GM12892 (cell line): ENCODE measurements around the gene HK1.
"Not testable (repeated sequence)": the region's sequence is repeated elsewhere in the genome, so short reads cannot be mapped to it uniquely, and the experiment has no call there.

Source experiments
- DNase-seq: peaks from one replicate; pipeline ENCODE4 v3.0.0; 2011; ENCODE audit not compliant: insufficient read length
- FAIRE-seq: peaks from 2 replicates; lab custom pipeline; 2011; peaks lifted over from hg19 to GRCh38; lab: Jason Lieb, UNC
- POLR2A ChIP-seq: IDR thresholded peaks from 2 replicates; pipeline ENCODE4 v1.6.1; 2011; ENCODE audit warnings: low read depth, low read length, control low read depth
- POLR2AphosphoS5 ChIP-seq: IDR thresholded peaks from 2 replicates; pipeline ENCODE4 v1.6.1; 2011; ENCODE audit warnings: low read depth, low read length, control low read depth
- TAF1 ChIP-seq: IDR thresholded peaks from 2 replicates; pipeline ENCODE4 v1.6.1; 2011; ENCODE audit warnings: low read depth, mild to moderate bottlenecking, control low read depth, low read length, borderline replicate concordance

HK1 gene

GRCh38 chr10:69281507-69282413 lies 3.5 kb downstream of the HK1 start:
- TF ChIP-seq TAF1 (no peak), POLR2A (no peak), POLR2AphosphoS5 (no peak)
- DNase-seq (no peak), FAIRE-seq (no peak)

- FAIRE-seq, DNase-seq: not testable (repeated sequence)
These were observed 6.1 kb downstream of the HK1 start for GRCh38 chr10:69284402-69284801.

GRCh38 chr10:69285699-69286098 lies 7.4 kb downstream of the HK1 start:
- TF ChIP-seq TAF1 (no peak), POLR2AphosphoS5 (no peak), POLR2A (no peak)
- no peak for FAIRE-seq
- no peak for DNase-seq

DNA sequence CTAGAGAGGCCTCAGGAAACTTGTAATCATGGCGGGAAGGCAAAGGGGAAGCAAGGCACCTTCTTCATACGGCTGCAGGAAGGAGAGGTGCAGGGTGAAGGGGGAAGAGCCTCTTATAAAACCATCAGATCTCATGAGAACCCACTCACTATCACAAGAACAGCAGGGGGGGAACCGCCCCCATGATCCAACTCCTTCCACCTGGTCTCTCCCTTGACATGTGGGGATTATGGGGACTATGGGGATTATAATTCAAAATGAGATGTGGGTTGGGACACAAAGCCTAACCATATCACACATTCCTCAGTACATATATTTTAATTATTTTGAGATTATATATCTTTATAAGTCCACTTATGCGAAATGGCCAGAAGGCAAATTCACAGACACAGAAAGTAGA lies 8.9 kb downstream of the HK1 start:
- FAIRE-seq (no peak), DNase-seq (no peak)
- TF ChIP-seq POLR2A (no peak), TAF1 (no peak), POLR2AphosphoS5 (no peak)

GRCh38 chr10:69290993-69291392 lies 12.7 kb downstream of the HK1 start:
- TF ChIP-seq POLR2A, result no peak
- TF ChIP-seq POLR2AphosphoS5, result no peak
- DNase-seq (no peak), FAIRE-seq (no peak)

DNA sequence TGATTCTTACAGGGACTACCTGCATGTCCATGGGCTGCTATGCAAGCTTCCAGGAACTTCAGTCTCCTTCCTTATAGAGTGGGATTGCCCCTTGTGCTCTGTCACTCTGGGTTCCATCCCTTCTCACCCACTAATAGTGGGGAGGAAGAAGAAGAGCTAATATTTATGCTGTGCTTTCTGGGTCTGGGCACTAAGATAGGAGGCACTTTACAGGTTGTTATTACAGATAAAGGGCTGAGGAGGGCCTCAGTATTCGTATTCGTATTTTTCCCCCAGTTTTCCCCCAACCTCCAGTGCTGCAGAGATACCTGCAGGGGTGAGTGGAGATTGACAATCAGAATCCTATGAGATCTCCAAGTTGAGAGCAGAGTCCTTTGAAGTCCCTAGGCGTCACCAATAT lies 14.2 kb downstream of the HK1 start:
- FAIRE-seq, result no peak
- DNase-seq, result no peak
- TF ChIP-seq POLR2AphosphoS5, result no peak
- TF ChIP-seq TAF1, result no peak
- no peak for TF ChIP-seq POLR2A

GRCh38 chr10:69295027-69295636 lies 16.8 kb downstream of the HK1 start:
- FAIRE-seq, result no peak

GRCh38 chr10:69303632-69304051 lies 25.3 kb downstream of the HK1 start:
- TF ChIP-seq POLR2AphosphoS5, result no peak
- TF ChIP-seq TAF1, result no peak
- FAIRE-seq (no peak), DNase-seq (no peak)

More at GRCh38 chr10:69295027-69295636, 16.8 kb downstream of the HK1 start:
- DNase-seq, result no peak
- TF ChIP-seq TAF1 (no peak), POLR2AphosphoS5 (no peak), POLR2A (no peak)

DNA sequence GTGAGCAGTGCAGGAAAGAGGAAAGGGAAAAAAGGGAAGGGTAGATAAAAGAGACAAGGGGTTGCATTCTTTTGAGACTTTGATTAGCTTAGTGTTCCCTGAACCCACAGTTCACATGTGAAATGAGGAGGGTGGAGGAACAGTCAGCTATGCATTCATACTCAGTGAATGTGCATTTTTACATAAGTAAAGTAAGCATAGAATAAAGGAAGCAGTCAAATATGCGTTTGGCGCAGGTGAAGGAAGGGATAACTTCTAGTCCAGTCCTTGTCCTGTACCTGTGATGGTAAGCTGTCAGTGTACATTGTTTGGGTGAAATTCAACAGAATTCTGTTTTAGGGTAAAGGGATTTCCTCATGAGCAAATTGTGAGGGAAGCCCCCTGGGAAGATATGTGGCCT lies 28.1 kb downstream of the HK1 start:
- FAIRE-seq, result no peak
- TF ChIP-seq TAF1 (no peak), POLR2A (no peak), POLR2AphosphoS5 (no peak)
- DNase-seq, result no peak

DNA sequence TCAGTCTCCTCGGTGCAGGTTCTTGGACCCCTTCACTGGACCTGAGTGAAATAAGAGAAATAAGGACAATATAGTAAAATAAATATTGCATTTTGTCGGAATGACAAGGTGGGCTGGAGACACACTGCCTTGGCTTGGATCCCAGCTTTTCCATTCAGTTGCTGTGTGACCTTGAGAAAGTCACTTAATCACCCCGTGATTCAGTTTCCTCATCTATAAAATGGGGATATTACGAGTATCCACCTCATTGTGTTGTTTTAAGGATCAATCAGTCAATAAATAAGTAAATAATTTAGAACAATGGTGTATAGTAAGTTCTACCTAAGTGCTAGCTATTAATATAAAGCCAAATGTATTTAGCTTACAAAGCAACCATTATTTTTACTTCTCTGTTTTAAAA lies 29.1 kb downstream of the HK1 start:
- DNase-seq (no peak), FAIRE-seq (no peak)
- TF ChIP-seq POLR2A (no peak), POLR2AphosphoS5 (no peak), TAF1 (no peak)

GRCh38 chr10:69308304-69308703 lies 30.0 kb downstream of the HK1 start:
- FAIRE-seq, DNase-seq: not testable (repeated sequence)

- FAIRE-seq, result no peak
- no peak for DNase-seq
- TF ChIP-seq POLR2A (no peak), TAF1 (no peak), POLR2AphosphoS5 (no peak)
These were observed 33.0 kb downstream of the HK1 start for GRCh38 chr10:69311309-69311708.

DNA sequence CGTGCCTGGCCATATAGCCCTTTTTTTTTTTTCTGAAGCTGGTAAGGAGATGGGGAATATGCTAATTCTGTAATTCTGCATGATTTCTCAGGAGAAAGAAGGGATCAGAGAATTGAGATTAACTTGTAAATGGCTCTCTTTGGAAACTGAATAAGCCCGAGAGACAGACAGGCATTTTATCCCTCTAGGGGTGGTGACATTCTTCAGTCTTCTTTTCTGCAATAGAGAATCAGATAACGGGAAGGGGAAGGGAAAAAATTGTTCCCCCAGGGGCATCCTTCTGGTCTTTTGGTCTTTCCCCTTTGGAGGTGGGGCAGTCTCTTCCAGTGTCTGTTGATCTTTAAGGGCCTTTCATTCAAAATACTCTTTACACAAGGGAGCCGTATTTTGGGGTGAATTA lies 34.2 kb downstream of the HK1 start:
- FAIRE-seq (no peak), DNase-seq (no peak)
- no peak for TF ChIP-seq TAF1
- no peak for TF ChIP-seq POLR2A
- no peak for TF ChIP-seq POLR2AphosphoS5

DNA sequence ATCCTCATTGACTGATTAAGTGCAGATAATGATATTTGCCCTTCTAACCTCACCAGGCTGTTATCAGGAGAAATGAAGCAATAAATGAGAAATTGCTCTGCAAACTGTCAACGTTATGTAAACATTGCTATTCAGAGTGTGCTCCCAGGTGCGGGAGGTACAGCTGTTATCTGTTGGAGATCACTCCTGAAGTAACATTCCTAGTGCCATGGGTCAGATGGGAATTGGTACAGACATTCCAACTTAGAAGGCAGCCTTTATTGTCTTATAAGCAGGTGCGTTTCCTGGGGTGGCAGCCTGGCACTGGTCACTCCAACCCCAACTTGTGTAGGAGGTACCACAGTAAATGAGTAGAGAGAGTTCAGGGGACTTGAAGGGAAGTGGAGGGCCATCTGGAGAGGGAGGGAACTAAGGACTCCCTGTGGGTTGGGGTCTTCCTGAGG lies 36.8 kb downstream of the HK1 start:
- no peak for FAIRE-seq
- TF ChIP-seq TAF1 (no peak), POLR2A (no peak), POLR2AphosphoS5 (no peak)
- DNase-seq, result no peak
